ENCODE measurements around the gene SNRPD3. TPM values are rescaled to one million over a fixed set of nuclear protein-coding genes. Genes with fewer than 3 reads are reported as not detected.
A peak's percentile ranks its signal among the peaks of the same experiment; 100 is the strongest.

SNRPD3 gene
- total RNA-seq, 1 donor from 2014 or later: 124 TPM

DNA sequence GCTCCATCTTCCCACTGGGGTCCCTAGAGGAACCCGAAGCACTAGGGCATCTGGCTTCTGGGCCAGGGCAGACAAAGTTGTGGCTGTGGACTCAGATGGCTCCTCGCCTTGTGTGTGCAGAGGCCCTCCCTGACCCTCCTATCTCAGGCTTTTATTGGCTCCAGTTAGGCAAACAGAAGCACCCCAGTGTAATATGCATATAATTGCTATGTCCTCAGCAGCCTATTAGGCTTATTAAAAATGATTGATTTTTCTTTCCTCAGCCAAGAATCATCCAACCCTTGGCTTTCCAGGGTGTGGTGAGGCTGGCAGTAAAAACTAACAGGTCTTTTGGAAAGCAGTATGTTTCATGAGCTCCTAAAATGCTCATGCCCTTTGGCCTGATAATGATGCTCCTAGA lies 38.4 kb upstream of the SNRPD3 start:
- TF ChIP-seq, protein P1, sequence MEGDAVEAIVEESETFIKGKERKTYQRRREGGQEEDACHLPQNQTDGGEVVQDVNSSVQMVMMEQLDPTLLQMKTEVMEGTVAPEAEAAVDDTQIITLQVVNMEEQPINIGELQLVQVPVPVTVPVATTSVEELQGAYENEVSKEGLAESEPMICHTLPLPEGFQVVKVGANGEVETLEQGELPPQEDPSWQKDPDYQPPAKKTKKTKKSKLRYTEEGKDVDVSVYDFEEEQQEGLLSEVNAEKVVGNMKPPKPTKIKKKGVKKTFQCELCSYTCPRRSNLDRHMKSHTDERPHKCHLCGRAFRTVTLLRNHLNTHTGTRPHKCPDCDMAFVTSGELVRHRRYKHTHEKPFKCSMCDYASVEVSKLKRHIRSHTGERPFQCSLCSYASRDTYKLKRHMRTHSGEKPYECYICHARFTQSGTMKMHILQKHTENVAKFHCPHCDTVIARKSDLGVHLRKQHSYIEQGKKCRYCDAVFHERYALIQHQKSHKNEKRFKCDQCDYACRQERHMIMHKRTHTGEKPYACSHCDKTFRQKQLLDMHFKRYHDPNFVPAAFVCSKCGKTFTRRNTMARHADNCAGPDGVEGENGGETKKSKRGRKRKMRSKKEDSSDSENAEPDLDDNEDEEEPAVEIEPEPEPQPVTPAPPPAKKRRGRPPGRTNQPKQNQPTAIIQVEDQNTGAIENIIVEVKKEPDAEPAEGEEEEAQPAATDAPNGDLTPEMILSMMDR (IDR thresholded peaks at IDR 0.05; ENCODE audit: unreplicated experiment): no peak
- no peaks in the 10 kb centered on the region for H3K36me3 Mint-ChIP-seq (ENCODE audit: insufficient read depth)
- peaks cover 38% of the 10 kb centered on the region for H3K4me1 Mint-ChIP-seq (ENCODE audit: low read depth)
- H3K4me3 Mint-ChIP-seq (ENCODE audit: low read depth): no peak overlapping the region
- DNase-seq (ENCODE audit: low spot score, unreplicated experiment): no peak
- H3K27me3 Mint-ChIP-seq: peaks cover 9% of the 10 kb centered on the region
- H3K27ac Mint-ChIP-seq: peak overlapping the region; percentile 52
- H3K9me3 Mint-ChIP-seq (ENCODE audit: low read depth): no peaks in the 10 kb centered on the region

DNA sequence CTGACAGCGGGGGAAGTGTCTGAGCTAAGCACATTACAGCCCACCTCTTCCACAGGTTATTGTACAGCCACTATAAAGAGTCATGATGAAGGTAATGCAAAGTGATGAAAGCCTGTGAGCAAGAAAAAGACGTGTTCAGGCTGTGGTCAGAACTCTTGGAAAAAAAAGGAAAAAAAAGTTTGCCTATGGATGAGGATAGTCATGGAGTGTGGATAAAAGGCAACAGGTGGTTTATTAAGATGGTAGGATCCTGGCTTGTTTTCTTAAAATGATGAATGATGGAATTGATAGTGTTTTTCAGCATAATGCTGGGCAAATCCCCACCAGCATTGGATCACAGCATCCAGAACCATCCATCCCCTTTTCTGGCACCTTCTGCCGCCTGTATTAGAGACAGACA lies 37.6 kb upstream of the SNRPD3 start:
- Mint-ChIP-seq H3K36me3 (ENCODE audit: insufficient read depth) (no peaks in the 10 kb centered on the region), H3K27me3 (peaks cover 9% of the 10 kb centered on the region), H3K4me1 (ENCODE audit: low read depth) (peaks cover 33% of the 10 kb centered on the region), H3K4me3 (ENCODE audit: low read depth) (no peak overlapping the region), H3K9me3 (ENCODE audit: low read depth) (no peaks in the 10 kb centered on the region), H3K27ac (no peak overlapping the region)
- DNase-seq (ENCODE audit: low spot score, unreplicated experiment): no peak
- TF ChIP-seq, protein P1 (IDR thresholded peaks at IDR 0.05; ENCODE audit: unreplicated experiment): no peak

DNA sequence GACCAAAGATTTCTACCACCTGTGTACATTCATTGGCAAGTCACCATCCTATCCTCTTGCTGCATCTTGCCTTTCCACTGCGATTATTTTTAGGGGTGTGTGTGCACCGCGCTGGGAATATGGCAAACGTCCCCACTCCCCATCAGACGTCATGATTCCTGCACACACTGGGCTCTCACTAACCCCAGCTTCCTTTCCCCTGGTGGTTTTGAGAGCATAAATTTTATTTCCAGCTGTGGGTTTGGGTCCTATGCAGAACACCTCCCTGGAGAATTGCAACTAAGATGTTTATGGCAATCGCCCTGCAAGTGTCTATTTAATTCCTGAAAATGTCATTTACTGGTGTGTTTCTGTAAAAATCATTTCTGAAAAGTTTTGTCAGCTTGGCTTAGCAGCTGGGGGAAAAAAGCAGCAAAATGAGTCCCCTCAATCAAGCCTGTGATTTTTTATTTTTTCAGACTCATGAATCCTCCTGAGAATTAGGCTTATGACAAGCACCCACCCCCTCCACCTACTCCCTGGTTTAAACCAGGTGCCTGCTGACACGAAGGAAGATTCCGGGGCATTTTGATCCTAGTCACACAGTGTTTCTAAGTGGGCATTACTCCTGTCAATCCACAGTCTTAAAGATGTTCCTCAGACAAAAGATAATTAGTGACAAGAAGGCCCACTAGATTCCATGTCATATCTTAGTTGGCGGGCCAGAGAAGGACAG lies 36.9 kb upstream of the SNRPD3 start:
- Mint-ChIP-seq H3K9me3 (ENCODE audit: low read depth) (no peaks in the 10 kb centered on the region), H3K27ac (no peak overlapping the region), H3K36me3 (ENCODE audit: insufficient read depth) (no peaks in the 10 kb centered on the region), H3K4me3 (ENCODE audit: low read depth) (no peak overlapping the region), H3K27me3 (peaks cover 9% of the 10 kb centered on the region), H3K4me1 (ENCODE audit: low read depth) (peaks cover 26% of the 10 kb centered on the region)
- TF ChIP-seq, protein P1 (IDR thresholded peaks at IDR 0.05; ENCODE audit: unreplicated experiment): no peak
- no peak for DNase-seq (ENCODE audit: low spot score, unreplicated experiment)

DNA sequence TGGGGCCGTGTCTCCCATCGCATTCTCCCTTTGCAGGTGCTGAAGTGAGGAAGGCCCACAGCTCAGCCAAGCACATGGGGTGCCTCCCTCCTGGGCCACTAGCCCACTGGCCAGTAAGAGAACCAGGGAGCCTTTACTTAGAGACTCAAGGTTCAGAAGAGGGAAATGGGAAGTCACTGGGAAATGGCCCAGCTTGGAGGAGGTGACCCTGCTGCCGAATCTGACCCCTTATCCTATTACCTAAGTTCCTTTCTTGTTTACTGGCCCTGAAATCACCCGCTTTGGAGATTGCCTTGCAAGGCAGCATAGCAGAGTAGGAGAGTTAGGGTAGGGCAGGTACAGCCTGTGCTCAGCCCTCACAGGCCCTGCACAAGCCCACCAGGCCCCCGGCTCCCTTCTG lies 36.3 kb upstream of the SNRPD3 start:
- Mint-ChIP-seq H3K9me3 (ENCODE audit: low read depth) (no peaks in the 10 kb centered on the region), H3K36me3 (ENCODE audit: insufficient read depth) (no peaks in the 10 kb centered on the region), H3K27ac (no peak overlapping the region), H3K4me3 (ENCODE audit: low read depth) (no peak overlapping the region), H3K27me3 (peaks cover 9% of the 10 kb centered on the region), H3K4me1 (ENCODE audit: low read depth) (peaks cover 21% of the 10 kb centered on the region)
- no peak for DNase-seq (ENCODE audit: low spot score, unreplicated experiment)
- TF ChIP-seq, protein P1 (IDR thresholded peaks at IDR 0.05; ENCODE audit: unreplicated experiment): no peak

DNA sequence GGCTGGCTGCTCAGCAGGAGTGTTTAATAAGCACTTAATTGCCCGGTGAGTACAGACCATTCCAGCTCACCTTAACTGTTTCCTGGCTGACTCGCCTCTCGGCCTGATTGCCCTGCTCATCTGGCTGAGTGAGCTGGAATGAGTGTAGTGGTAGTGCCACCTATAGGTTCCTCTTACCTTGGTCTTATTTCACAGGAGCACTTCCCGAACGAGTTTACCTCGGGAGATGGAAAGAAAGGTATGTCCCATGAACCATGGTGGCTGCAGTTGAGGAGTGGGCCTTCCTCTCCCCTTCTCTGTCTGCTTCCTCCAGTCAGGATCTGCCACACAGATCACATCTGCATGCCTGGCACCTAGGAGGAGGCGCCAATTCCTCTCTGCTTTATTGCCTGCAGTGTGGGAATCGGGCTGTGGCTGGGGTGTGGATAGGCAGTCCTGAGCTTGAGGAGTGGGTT lies 34.0 kb upstream of the SNRPD3 start:
- Mint-ChIP-seq H3K4me1 (ENCODE audit: low read depth) (peaks cover 14% of the 10 kb centered on the region), H3K27me3 (peaks cover 9% of the 10 kb centered on the region), H3K4me3 (ENCODE audit: low read depth) (no peak overlapping the region), H3K36me3 (ENCODE audit: insufficient read depth) (no peaks in the 10 kb centered on the region), H3K27ac (peak overlapping the region; percentile 72), H3K9me3 (ENCODE audit: low read depth) (no peaks in the 10 kb centered on the region)
- TF ChIP-seq, protein P1 (IDR thresholded peaks at IDR 0.05; ENCODE audit: unreplicated experiment): peak; percentile 73
- DNase-seq (ENCODE audit: low spot score, unreplicated experiment): peak; percentile 48

Data from progenitor cell of endocrine pancreas (in vitro differentiated cells).